Measurements from ENCODE around the gene FAM120A. TPM values are rescaled to one million over a fixed set of nuclear protein-coding genes. Genes with fewer than 3 reads are reported as not detected.
A peak's percentile ranks its signal among the peaks of the same experiment; 100 is the strongest.

The FAM120A gene, protein sequence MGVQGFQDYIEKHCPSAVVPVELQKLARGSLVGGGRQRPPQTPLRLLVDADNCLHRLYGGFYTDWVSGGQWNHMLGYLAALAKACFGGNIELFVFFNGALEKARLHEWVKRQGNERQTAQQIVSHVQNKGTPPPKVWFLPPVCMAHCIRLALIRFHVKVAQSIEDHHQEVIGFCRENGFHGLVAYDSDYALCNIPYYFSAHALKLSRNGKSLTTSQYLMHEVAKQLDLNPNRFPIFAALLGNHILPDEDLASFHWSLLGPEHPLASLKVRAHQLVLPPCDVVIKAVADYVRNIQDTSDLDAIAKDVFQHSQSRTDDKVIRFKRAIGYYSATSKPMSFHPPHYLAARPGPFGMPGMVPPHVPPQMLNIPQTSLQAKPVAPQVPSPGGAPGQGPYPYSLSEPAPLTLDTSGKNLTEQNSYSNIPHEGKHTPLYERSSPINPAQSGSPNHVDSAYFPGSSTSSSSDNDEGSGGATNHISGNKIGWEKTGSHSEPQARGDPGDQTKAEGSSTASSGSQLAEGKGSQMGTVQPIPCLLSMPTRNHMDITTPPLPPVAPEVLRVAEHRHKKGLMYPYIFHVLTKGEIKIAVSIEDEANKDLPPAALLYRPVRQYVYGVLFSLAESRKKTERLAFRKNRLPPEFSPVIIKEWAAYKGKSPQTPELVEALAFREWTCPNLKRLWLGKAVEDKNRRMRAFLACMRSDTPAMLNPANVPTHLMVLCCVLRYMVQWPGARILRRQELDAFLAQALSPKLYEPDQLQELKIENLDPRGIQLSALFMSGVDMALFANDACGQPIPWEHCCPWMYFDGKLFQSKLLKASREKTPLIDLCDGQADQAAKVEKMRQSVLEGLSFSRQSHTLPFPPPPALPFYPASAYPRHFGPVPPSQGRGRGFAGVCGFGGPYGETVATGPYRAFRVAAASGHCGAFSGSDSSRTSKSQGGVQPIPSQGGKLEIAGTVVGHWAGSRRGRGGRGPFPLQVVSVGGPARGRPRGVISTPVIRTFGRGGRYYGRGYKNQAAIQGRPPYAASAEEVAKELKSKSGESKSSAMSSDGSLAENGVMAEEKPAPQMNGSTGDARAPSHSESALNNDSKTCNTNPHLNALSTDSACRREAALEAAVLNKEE
- 10 to 100 TPM; 61.9 to 92.1 (median 76.0) TPM for total RNA-seq
- long read RNA-seq, partial matches to known transcripts: 2 of 3 reads
- long read RNA-seq, other reads (novel, unspliced or antisense): 1 of 3 reads

DNA sequence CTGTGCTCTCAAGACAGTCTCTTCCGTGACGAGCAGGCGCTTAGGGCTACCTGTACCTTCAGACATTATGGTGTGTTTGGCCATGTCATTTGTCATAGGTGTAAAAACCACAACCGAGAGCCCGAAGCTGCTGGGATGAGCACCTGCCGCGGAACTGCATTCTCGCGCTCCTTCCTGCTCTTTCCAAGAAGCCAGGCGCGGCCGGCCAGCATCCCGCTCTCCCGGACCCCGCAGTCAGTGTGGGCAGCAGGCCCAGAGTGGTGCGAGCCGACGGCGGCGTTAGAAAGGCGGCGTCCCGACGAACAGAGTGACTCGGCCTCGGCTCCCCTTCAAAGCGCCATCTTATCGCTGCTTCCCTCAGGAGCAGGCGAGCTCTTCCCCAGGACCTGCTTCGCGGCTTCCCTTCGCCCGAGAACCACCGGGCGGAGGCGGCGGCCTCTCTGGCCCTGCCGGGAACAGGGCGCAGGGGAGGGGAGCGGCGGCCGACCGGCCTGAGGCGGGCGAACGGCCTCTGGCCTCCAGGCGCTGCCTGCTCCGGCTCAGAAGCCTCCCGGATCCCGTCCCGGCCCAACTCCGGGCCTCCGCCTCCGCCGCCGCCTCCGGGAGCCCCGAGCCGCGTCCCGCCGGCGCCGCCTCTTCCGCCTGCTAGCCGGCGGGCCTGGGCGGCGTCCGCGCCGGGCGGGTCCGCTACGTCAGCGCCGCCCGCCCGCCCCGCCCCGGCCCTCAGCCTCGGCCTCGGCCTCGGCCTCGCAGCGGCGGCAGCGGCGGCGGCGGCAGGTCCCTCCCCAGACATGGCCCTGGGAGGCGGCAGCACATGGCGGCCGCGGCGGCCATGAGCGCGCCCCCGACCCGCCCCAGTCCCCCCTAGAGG lies at the start of gene FAM120A:
TSS of gene FAM120A (plus strand) at position 741 of the 871 bp plus-strand sequence. CDS start 231 bp downstream, outside the sequence.
- peaks cover 0 to 27% (median 12%) of the 10 kb centered on the region in 4 donors for H3K4me1 ChIP-seq
- no peaks in the 10 kb centered on the region for H3K27me3 ChIP-seq
- H3K9me3 ChIP-seq: no peaks in the 10 kb centered on the region
- WGBS (ENCODE audit: insufficient coverage, low coverage, low lambda C conversion rate, missing lambda C conversion rate): under 1% methylated on average over 24 of the region's 100 CpGs
- peak within 1 kb of the TSS; percentile 83 to 95 (median 92) for H3K4me3 ChIP-seq
- H3K27ac ChIP-seq: peak within 1 kb of the TSS; percentile 90 to 92 (median 92)
- peak; percentile 83 to 89 (median 87) for DNase-seq
- peak; percentile 69 to 85 (median 77) for ATAC-seq
- TF ChIP-seq, protein P1, sequence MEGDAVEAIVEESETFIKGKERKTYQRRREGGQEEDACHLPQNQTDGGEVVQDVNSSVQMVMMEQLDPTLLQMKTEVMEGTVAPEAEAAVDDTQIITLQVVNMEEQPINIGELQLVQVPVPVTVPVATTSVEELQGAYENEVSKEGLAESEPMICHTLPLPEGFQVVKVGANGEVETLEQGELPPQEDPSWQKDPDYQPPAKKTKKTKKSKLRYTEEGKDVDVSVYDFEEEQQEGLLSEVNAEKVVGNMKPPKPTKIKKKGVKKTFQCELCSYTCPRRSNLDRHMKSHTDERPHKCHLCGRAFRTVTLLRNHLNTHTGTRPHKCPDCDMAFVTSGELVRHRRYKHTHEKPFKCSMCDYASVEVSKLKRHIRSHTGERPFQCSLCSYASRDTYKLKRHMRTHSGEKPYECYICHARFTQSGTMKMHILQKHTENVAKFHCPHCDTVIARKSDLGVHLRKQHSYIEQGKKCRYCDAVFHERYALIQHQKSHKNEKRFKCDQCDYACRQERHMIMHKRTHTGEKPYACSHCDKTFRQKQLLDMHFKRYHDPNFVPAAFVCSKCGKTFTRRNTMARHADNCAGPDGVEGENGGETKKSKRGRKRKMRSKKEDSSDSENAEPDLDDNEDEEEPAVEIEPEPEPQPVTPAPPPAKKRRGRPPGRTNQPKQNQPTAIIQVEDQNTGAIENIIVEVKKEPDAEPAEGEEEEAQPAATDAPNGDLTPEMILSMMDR (IDR thresholded peaks at IDR 0.05): no peak
- TF ChIP-seq POLR2A (IDR thresholded peaks at IDR 0.05): peak; percentile 95
- intact Hi-C loops (cut with DNase I): no loop called here
- peaks cover 0 to 34% (median 17%) of the 10 kb centered on the region in 4 donors for H3K36me3 ChIP-seq

DNA sequence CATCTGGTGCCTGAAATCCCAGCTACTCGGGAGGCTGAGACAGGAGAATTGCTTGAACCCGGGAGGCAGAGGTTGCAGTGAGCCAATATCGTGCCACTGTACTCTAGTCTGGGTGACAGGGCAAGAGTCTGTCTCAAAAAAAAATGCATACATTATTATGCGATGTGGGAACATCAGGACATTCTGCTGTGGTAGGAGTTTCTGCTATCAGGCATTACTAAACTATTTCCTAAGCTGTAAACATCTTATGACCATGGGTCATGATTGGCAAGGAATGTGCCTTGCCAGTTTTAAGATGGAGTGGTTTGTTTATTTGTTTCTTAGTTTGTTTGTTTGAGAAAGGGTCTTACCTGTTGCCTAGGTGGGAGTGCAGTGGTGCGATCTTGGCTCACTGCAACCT lies 45.1 kb upstream of the FAM120A start:
- no peaks in the 10 kb centered on the region for H3K27me3 ChIP-seq
- 84% methylated on average over 4 of the region's 5 CpGs for whole genome bisulfite sequencing (ENCODE audit: insufficient coverage, low coverage, low lambda C conversion rate, missing lambda C conversion rate)
- no peak overlapping the region for H3K27ac ChIP-seq

DNA sequence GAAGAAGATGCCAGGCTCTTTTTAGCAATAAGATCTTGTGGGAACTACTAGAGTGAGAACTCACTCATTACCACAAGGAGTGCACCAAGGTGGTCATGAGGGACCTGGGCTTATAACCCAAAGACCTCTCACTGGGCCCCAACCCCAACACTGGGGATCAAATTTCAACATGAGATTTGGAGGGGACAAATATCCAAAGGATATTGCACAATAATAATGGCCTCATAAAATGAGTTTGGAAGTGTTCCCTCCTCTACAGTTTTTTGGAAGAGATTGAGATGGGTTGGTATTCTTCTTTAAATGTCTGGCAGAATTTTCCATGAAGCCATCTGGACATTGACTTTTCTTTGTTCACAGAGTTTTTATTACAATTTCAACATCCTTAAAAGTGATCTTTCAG lies 38.0 kb upstream of the FAM120A start:
- no peak for ATAC-seq
- no peaks in the 10 kb centered on the region for H3K4me1 ChIP-seq
- TF ChIP-seq, protein P1 (IDR thresholded peaks at IDR 0.05): no peak
- no peak for TF ChIP-seq POLR2A (IDR thresholded peaks at IDR 0.05)
- no peaks in the 10 kb centered on the region for H3K36me3 ChIP-seq
- intact Hi-C loops (cut with DNase I): no loop called here
- no peaks in the 10 kb centered on the region for H3K9me3 ChIP-seq
- no peak for DNase-seq
- H3K27ac ChIP-seq: no peak overlapping the region
- H3K4me3 ChIP-seq: no peak overlapping the region
- H3K27me3 ChIP-seq: no peaks in the 10 kb centered on the region

More for the DNA sequence above, 45.1 kb upstream of the FAM120A start:
- intact Hi-C loops (cut with DNase I): no loop called here
- H3K4me1 ChIP-seq: no peaks in the 10 kb centered on the region
- no peaks in the 10 kb centered on the region for H3K9me3 ChIP-seq
- no peak overlapping the region for H3K4me3 ChIP-seq
- ATAC-seq: no peak
- no peak for TF ChIP-seq POLR2A (IDR thresholded peaks at IDR 0.05)
- TF ChIP-seq, protein P1 (IDR thresholded peaks at IDR 0.05): no peak
- no peaks in the 10 kb centered on the region for H3K36me3 ChIP-seq
- DNase-seq: no peak
